Endothelial cell of umbilical vein (primary cell): Measurements from ENCODE around the gene UBASH3A. TPM values are rescaled to one million over a fixed set of nuclear protein-coding genes. Genes with fewer than 3 reads are reported as not detected.

Experiments used
- BruUV-seq: library from RNA; stranded (reverse); fragments of 400-500 nt; replicated peaks from 2 replicates; lab custom pipeline; 2021; lab: Mats Ljungman, UMichigan
- CTCF ChIA-PET: fragments of 300-600, 350-600 bp; sonication (Branson Sonifier 250); formaldehyde crosslinking; loops from one replicate; lab custom pipeline; 2021; ENCODE audit warnings: antibody characterized with exemption, inconsistent platforms; lab: Charles Lee
- POLR2A ChIA-PET: fragments of 300-600, 350-600 bp; sonication (Branson Sonifier 250); formaldehyde crosslinking; loops from one replicate; lab custom pipeline; 2021; ENCODE audit warnings: antibody characterized with exemption, inconsistent platforms; lab: Charles Lee
- DNase-seq: peaks from one replicate; pipeline ENCODE4 v3.0.0-alpha.2; 2011; ENCODE audit warnings: low read depth, low spot score
- FAIRE-seq: peaks from 2 replicates; lab custom pipeline; 2011; peaks lifted over from hg19 to GRCh38; lab: Jason Lieb, UNC
- H2AFZ ChIP-seq: 2 replicates; pipeline ENCODE4 v1.6.0; 2012; ENCODE audit warnings: low read depth, low read length, control low read depth, inconsistent platforms
- H3K27ac ChIP-seq: 2 replicates; pipeline ENCODE4 v1.5.1; 2011; ENCODE audit warnings: low read depth, mild to moderate bottlenecking, control low read depth, low read length, moderate library complexity; ENCODE audit not compliant: insufficient read depth
- H3K27me3 ChIP-seq, 2 experiments: 2 replicates each; pipeline versions ENCODE4 v1.6.0 to v1.6.1; 2011; ENCODE audit warnings: low read length in 2 of 2, mixed read lengths in 1 of 2; ENCODE audit not compliant: control insufficient read depth in 2 of 2, insufficient read depth in 2 of 2
- H3K36me3 ChIP-seq, 2 experiments: 2 replicates in 1 of 2; 3 replicates in 1 of 2; pipeline ENCODE4 v1.5.1; 2011; ENCODE audit warnings: low read length in 2 of 2, mild to moderate bottlenecking in 1 of 2, moderate library complexity in 1 of 2; ENCODE audit not compliant: control insufficient read depth in 2 of 2, insufficient read depth in 2 of 2; ENCODE audit errors: extremely low read depth in 1 of 2
- H3K4me1 ChIP-seq: 3 replicates; pipeline ENCODE4 v1.5.1; 2011; ENCODE audit warnings: mild to moderate bottlenecking, low read length; ENCODE audit not compliant: control insufficient read depth, insufficient read depth; ENCODE audit errors: extremely low read depth
- H3K4me2 ChIP-seq: 2 replicates; pipeline ENCODE4 v1.6.1; 2011; ENCODE audit warnings: low read length, control low read depth, mixed read lengths; ENCODE audit not compliant: insufficient read depth
- H3K4me3 ChIP-seq, 3 experiments: fragments of 200-600 bp in 1 of 3; sonication (generic), shearing (Covaris generic) in 1 of 3; replicated peaks in 1 of 3; 2 replicates each; pipeline ENCODE4 v1.5.1; 2011 to 2016; ENCODE audit warnings: control low read depth in 3 of 3, low read length in 3 of 3, mild to moderate bottlenecking in 2 of 3, inconsistent platforms in 1 of 3, low read depth in 1 of 3, moderate library complexity in 1 of 3; ENCODE audit not compliant: insufficient read depth in 1 of 3
- H3K79me2 ChIP-seq: 2 replicates; pipeline ENCODE4 v1.6.0; 2012; ENCODE audit warnings: low read length, inconsistent platforms; ENCODE audit not compliant: control insufficient read depth, insufficient read depth
- H3K9ac ChIP-seq: replicated peaks from 2 replicates; pipeline ENCODE3; 2011; ENCODE audit warnings: low read length, control low read depth; ENCODE audit not compliant: insufficient read depth; ENCODE audit errors: extremely low read depth
- H3K9me1 ChIP-seq: replicated peaks from 3 replicates; pipeline ENCODE4 v1.6.0; 2011; ENCODE audit warnings: mild to moderate bottlenecking, low read length; ENCODE audit not compliant: control insufficient read depth, insufficient read depth; ENCODE audit errors: extremely low read depth
- H3K9me3 ChIP-seq: replicated peaks from 2 replicates; pipeline ENCODE4 v1.5.1; 2012; ENCODE audit warnings: low read length, inconsistent platforms; ENCODE audit not compliant: control insufficient read depth, insufficient read depth
- H4K20me1 ChIP-seq: replicated peaks from 2 replicates; pipeline ENCODE3; 2011; ENCODE audit warnings: mild to moderate bottlenecking, low read length; ENCODE audit not compliant: control insufficient read depth, insufficient read depth; ENCODE audit errors: extremely low read depth
- EZH2 ChIP-seq: IDR thresholded peaks from 2 replicates; pipeline ENCODE4 v1.6.1; 2012; ENCODE audit warnings: borderline replicate concordance, low read depth, mild to moderate bottlenecking, moderate library complexity, low read length, inconsistent platforms; ENCODE audit not compliant: severe bottlenecking
- FOS ChIP-seq: IDR thresholded peaks from 2 replicates; pipeline ENCODE4 v1.6.1; 2011; ENCODE audit warnings: mild to moderate bottlenecking, low read length, moderate library complexity, borderline replicate concordance; ENCODE audit not compliant: insufficient read depth
- GATA2 ChIP-seq: IDR thresholded peaks from 2 replicates; pipeline ENCODE4 v1.7.0; 2011; ENCODE audit warnings: low read depth, mild to moderate bottlenecking, moderate library complexity, mixed read lengths, low read length; ENCODE audit not compliant: insufficient read length, insufficient read depth
- JUN ChIP-seq: IDR thresholded peaks from 2 replicates; pipeline ENCODE4 v1.6.1; 2011; ENCODE audit warnings: borderline replicate concordance, low read depth; ENCODE audit not compliant: insufficient read length, insufficient read depth
- MYC ChIP-seq: IDR thresholded peaks from one replicate; pipeline ENCODE4 v1.6.1; 2011; ENCODE audit warnings: mild to moderate bottlenecking, low read depth, low read length
- POLR2A ChIP-seq: IDR thresholded peaks from 2 replicates; pipeline ENCODE4 v1.6.1; 2012; ENCODE audit warnings: low read depth, mild to moderate bottlenecking, control low read depth, low read length
- POLR2AphosphoS5 ChIP-seq: IDR thresholded peaks from 2 replicates; pipeline ENCODE4 v1.6.1; 2012; ENCODE audit warnings: low read depth, mild to moderate bottlenecking, control low read depth, low read length, moderate library complexity; ENCODE audit not compliant: insufficient read depth
- dilution Hi-C: fragments of 300-500 bp; cut with MboI; formaldehyde crosslinking; loops from one replicate; pipeline ENCODE4 v1.15.0; 2019; ENCODE audit warnings: low sequenced_read_pairs; ENCODE audit not compliant: extremely low pct_ligation_motif_present
- intact Hi-C: fragments of 100-400 bp; cut with micrococcal nuclease; formaldehyde crosslinking; loops from one replicate; pipeline ENCODE4 v1.10.0; 2022
- polyA plus RNA-seq, 4 experiments: library from polyadenylated mRNA; depleted of rRNA in 3 of 4; stranded (reverse) in 3 of 4; unstranded in 1 of 4; fragments of >200 nt; gene quantifications; 2 replicates each; pipeline versions ENCODE4 v1.2.1 to v1.2.3, GENCODE V29; 2011 to 2012; ENCODE audit warnings: missing spikeins in 1 of 4
- total RNA-seq: library from RNA; stranded (reverse); gene quantifications from 2 replicates; pipeline ENCODE4 v1.2.3, GENCODE V29; 2021
- TF ChIP-seq, protein P1 (sequence below): IDR thresholded peaks from 2 replicates; pipeline ENCODE4 v1.6.1; 2011; ENCODE audit not compliant: insufficient read depth, insufficient read length
- TF ChIP-seq, protein P2 (sequence below), 2 donors: IDR thresholded peaks; 1 replicate in 1 of 2; 2 replicates in 1 of 2; pipeline ENCODE4 v1.5.1; 2011; ENCODE audit warnings: low read length in 2 of 2, mild to moderate bottlenecking in 2 of 2, moderate library complexity in 2 of 2, control low read depth in 1 of 2, inconsistent platforms in 1 of 2, low read depth in 1 of 2; ENCODE audit not compliant: insufficient read depth in 1 of 2; ENCODE audit errors: extremely low read depth in 1 of 2

The UBASH3A gene
- total and polyA plus RNA-seq, 2 donors (not counting 3 experiments of a cell fraction or from before 2014, with no cell fraction given): not detected

DNA sequence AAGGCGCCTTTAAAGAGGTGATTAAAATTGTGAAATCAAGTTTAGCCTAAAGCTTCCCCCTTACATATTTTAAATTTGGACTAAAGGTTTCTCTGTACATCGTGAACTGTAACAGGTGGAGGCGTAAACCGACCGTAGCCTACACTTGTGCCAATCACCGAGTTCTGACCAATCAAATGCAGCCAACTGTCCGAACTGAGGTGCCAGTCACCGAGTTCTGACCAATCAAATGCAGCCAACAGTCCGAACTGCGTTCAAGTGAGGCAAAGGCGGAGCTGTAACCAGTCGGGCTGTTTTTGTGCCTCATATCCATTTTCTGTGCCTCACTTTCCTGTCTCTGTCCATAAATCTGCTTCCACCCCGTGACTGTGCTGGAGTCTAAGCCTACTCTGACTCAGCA is 44.8 kb upstream of the UBASH3A start:
- H3K4me1 ChIP-seq: no peaks in the 10 kb centered on the region
- H3K27ac ChIP-seq: no peak overlapping the region
- no TSS peak for BruUV-seq
- no peak overlapping the region for H3K4me3 ChIP-seq
- no peak for DNase-seq
- intact Hi-C loops: no loop called here
- ChIA-PET CTCF (interaction anchor here (0.5 to 1.1 kb wide), 3 partner anchors 13 to 325 kb away, joined by 3 to 5 read pairs (median 3); no protein-coding TSS in a partner anchor), POLR2A (no interaction called here)
- no peak overlapping the region for H3K9ac ChIP-seq
- no peak for FAIRE-seq
- H3K79me2 ChIP-seq: no peaks in the 10 kb centered on the region
- H4K20me1 ChIP-seq: no peaks in the 10 kb centered on the region
- dilution Hi-C loops: no loop called here
- no peaks in the 10 kb centered on the region for H3K36me3 ChIP-seq
- no peak overlapping the region for H2AFZ ChIP-seq
- no peak overlapping the region for H3K4me2 ChIP-seq
- TF ChIP-seq POLR2A (no peak), FOS (no peak), MYC (no peak), POLR2AphosphoS5 (no peak), GATA2 (no peak), EZH2 (no peak), JUN (no peak)
- TF ChIP-seq, protein P1, sequence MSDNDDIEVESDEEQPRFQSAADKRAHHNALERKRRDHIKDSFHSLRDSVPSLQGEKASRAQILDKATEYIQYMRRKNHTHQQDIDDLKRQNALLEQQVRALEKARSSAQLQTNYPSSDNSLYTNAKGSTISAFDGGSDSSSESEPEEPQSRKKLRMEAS: no peak
- TF ChIP-seq, protein P2, sequence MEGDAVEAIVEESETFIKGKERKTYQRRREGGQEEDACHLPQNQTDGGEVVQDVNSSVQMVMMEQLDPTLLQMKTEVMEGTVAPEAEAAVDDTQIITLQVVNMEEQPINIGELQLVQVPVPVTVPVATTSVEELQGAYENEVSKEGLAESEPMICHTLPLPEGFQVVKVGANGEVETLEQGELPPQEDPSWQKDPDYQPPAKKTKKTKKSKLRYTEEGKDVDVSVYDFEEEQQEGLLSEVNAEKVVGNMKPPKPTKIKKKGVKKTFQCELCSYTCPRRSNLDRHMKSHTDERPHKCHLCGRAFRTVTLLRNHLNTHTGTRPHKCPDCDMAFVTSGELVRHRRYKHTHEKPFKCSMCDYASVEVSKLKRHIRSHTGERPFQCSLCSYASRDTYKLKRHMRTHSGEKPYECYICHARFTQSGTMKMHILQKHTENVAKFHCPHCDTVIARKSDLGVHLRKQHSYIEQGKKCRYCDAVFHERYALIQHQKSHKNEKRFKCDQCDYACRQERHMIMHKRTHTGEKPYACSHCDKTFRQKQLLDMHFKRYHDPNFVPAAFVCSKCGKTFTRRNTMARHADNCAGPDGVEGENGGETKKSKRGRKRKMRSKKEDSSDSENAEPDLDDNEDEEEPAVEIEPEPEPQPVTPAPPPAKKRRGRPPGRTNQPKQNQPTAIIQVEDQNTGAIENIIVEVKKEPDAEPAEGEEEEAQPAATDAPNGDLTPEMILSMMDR (IDR thresholded peaks at IDR 0.05; ENCODE audit: extremely low read depth in 1 of 2, insufficient read depth in 1 of 2, low read depth in 1 of 2, low read length in 2 of 2): no peak
- peaks cover 0 to 1% of the 10 kb centered on the region in 2 experiments for H3K27me3 ChIP-seq
- H3K9me1 ChIP-seq: no peaks in the 10 kb centered on the region
- no peaks in the 10 kb centered on the region for H3K9me3 ChIP-seq
